AG09319 (cell line): ENCODE results near the gene ARSI.

ENCODE experiments used
- DNase-seq: peaks from one replicate; pipeline ENCODE4 v3.0.0-alpha.2; 2010; ENCODE audit warnings: low read depth; ENCODE audit errors: extremely low read depth
- CTCF ChIP-seq: IDR thresholded peaks from 2 replicates; pipeline ENCODE4 v1.5.1; 2011; ENCODE audit warnings: low read depth, mild to moderate bottlenecking, inconsistent platforms, low read length, moderate library complexity

Gene ARSI

DNA sequence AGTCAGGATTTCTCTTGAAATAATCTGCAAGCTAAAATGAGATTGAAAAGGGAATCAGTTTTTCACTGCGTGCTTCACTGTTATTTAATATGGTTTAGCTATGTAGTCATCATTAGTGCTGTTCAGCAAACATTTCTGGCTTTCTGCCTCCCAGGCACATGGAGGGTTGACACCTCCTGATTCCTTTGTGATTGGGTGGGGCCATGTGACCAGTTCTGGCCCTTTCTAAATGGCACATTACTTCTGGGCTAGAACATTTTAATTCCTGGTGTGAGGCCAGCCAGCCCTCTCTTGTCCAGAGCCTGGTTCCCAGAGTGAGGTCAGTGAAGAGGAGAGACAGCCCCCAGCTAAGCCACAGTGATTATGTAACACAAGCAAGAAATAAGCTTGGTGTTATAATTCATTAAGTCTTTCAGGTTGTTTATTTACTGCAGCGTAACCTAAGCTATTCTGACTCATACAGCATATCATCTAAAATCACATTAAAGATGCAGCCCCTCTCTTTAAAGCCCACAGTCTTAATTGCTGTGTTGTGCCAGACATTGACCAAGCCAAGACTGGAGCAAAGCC lies 17.4 kb upstream of the ARSI start:
- no peak for TF ChIP-seq CTCF
- peak; percentile 84 for DNase-seq

DNA sequence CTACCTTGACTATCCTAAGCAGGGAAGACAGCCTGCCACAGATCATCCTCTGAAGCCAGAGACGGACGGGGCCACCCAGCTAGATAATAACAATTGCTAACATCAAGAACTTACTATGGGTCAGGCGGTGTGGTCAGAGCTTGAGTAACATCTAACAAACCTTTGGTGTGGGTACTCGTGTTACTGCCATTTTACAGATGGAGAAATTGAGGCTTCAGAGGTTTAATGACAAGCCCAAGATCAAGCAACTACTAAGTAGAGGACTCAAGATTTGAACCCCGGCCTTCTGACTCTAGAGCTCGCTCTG lies 16.7 kb upstream of the ARSI start:
- no peak for DNase-seq
- no peak for TF ChIP-seq CTCF

GRCh38 chr5:150318613-150319483 lies 16.1 kb upstream of the ARSI start:
- no peak for DNase-seq
- no peak for TF ChIP-seq CTCF

- DNase-seq, result peak; percentile 49
- no peak for TF ChIP-seq CTCF
These were observed 14.6 kb upstream of the ARSI start for GRCh38 chr5:150317048-150318003.

GRCh38 chr5:150316320-150316719 lies 13.6 kb upstream of the ARSI start:
- no peak for TF ChIP-seq CTCF

DNA sequence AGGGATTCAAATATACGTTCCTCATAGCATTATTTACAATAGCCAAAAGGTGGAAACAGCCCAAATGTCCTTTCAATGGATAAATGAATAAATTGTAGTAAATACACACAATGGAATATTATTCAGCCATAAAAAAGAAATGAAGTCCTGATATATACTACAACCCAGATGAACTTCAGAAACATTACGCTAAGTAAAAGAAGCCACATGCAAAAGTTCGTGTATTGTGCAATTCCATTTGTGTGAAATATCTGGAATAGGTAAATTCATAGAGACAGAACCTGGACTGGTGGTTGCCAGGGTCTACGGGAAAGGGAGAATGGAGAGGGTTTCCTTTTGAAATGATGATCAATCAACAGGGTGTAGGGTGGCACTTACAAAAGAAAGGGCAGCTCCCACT lies 12.5 kb upstream of the ARSI start:
- no peak for DNase-seq
- TF ChIP-seq CTCF, result no peak

More at GRCh38 chr5:150316320-150316719, 13.6 kb upstream of the ARSI start:
- DNase-seq, result no peak
